Stomach (tissue), 9 donors: ENCODE data around the gene SYT5. TPM values are rescaled to one million over a fixed set of nuclear protein-coding genes. Genes with fewer than 3 reads are reported as not detected.

Source experiments
- DNase-seq, 2 donors: peaks; one replicate each; pipeline versions ENCODE4 v3.0.0 to v3.0.0-alpha.2; 2013 to 2019
- H3K27ac ChIP-seq, 5 donors: fragments of 200-600 bp in 4 of 5; sonication (generic) in 4 of 5; one replicate each; pipeline ENCODE4 v1.5.1; 2013 to 2019; ENCODE audit warnings: mild to moderate bottlenecking in 1 of 5, moderate library complexity in 1 of 5
- H3K27me3 ChIP-seq, 3 donors: fragments of 200-600 bp; sonication (generic); one replicate each; pipeline ENCODE4 v1.5.1; 2017 to 2019; ENCODE audit warnings: mixed run types in 1 of 3
- H3K36me3 ChIP-seq, 4 donors: fragments of 200-600 bp; sonication (generic); 1 replicate in 3 of 4; 2 replicates in 1 of 4; pipeline ENCODE4 v1.5.1; 2016 to 2019
- H3K4me1 ChIP-seq, 4 donors: fragments of 200-600 bp; sonication (generic); one replicate each; pipeline ENCODE4 v1.5.1; 2016 to 2019
- H3K4me3 ChIP-seq, 4 donors: fragments of 200-600 bp; sonication (generic) in 3 of 4; one replicate each; pipeline ENCODE4 v1.5.1; 2016 to 2019; ENCODE audit warnings: mild to moderate bottlenecking in 1 of 4
- H3K9me3 ChIP-seq, 4 donors: fragments of 200-600 bp; sonication (generic); one replicate each; pipeline ENCODE4 v1.5.1; 2016 to 2019
- EP300 ChIP-seq: sonication (generic); formaldehyde crosslinking; IDR thresholded peaks from one replicate; pipeline ENCODE4 v1.6.1; 2017; ENCODE audit warnings: antibody characterized with exemption
- POLR2A ChIP-seq, 4 donors: fragments of 450-650 bp; IDR thresholded peaks; one replicate each; pipeline ENCODE4 v1.6.1; 2016; ENCODE audit warnings: antibody characterized with exemption in 4 of 4, control low read depth in 2 of 4, mild to moderate bottlenecking in 1 of 4, moderate library complexity in 1 of 4
- POLR2AphosphoS5 ChIP-seq, 3 donors: sonication (generic); formaldehyde crosslinking; IDR thresholded peaks; one replicate each; pipeline ENCODE4 v1.6.1; 2016; ENCODE audit warnings: antibody characterized with exemption in 3 of 3
- WGBS, 5 donors: extraction: QIAGEN DNeasy Blood & Tissue Kit in 3 of 5; methylation state at CpG; one replicate each; pipeline versions ENCODE4 v1.1.5 to v1.1.7; 2013 to 2018; 5-methylcytosine and 5-hydroxymethylcytosine counted together
- intact Hi-C: fragments of 100-400 bp; cut with DNase I; formaldehyde crosslinking; loops from one replicate; pipeline ENCODE4 v1.15.1; 2023; ENCODE audit warnings: low total_unique reads
- polyA plus RNA-seq, 3 donors: library from polyadenylated mRNA; stranded (reverse); fragments of 200-250 nt; gene quantifications; one replicate each; pipeline ENCODE4 v1.2.3, GENCODE V29; 2013
- total RNA-seq, 5 donors: library from RNA; depleted of rRNA; stranded (reverse); fragments of >200 nt; gene quantifications; one replicate each; pipeline versions ENCODE4 v1.1.0 to v1.2.3, GENCODE V29; 2014 to 2016
- TF ChIP-seq, protein P1 (sequence below), 7 experiments: fragments of 450-650 bp in 4 of 7; fragments of 200-600 bp in 3 of 7; sonication (generic) in 3 of 7; IDR thresholded peaks; one replicate each; pipeline ENCODE4 v1.5.1; 2016 to 2019; ENCODE audit warnings: antibody characterized with exemption in 7 of 7, control low read depth in 2 of 7, mild to moderate bottlenecking in 1 of 7
- donor health status: healthy with polysubstance abuse.
- donor health status: Bipolar disorder and iron deficiency.
- donor health status: healthy.

The SYT5 gene
- total and polyA plus RNA-seq, 8 donors = 0.20 to 2.8 (median 1.8) TPM; not detected in 4

DNA sequence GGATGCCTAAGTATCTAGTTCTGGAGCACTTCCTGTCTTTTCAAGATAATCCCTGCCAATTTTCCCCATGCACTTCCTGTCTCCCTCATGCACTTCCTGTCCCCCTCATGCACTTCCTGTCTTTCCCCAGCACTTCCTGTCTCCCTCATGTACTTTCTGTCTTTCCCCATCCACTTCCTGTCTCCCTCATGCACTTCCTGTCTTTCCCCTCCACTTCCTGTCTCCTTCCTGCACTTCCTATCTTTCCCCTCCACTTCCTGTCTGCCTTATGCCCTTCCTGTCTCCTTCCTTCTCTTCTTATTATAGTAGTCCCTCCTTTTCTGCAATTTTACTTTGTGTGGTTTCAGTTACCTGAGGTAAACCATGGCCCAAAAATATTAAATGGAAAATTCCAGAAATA, 28.1 kb downstream of the SYT5 start:
- H3K36me3 ChIP-seq = no peaks in the 10 kb centered on the region
- H3K27me3 ChIP-seq = peaks cover 12 to 92% (median 51%) of the 10 kb centered on the region in 3 donors
- no peak overlapping the region for H3K4me3 ChIP-seq
- no peak overlapping the region for H3K27ac ChIP-seq
- intact Hi-C loops = no loop called here
- TF ChIP-seq POLR2A (IDR thresholded peaks at IDR 0.05) = no peak
- TF ChIP-seq EP300 = no peak
- no peak for TF ChIP-seq POLR2AphosphoS5 (IDR thresholded peaks at IDR 0.05)
- TF ChIP-seq, protein P1, sequence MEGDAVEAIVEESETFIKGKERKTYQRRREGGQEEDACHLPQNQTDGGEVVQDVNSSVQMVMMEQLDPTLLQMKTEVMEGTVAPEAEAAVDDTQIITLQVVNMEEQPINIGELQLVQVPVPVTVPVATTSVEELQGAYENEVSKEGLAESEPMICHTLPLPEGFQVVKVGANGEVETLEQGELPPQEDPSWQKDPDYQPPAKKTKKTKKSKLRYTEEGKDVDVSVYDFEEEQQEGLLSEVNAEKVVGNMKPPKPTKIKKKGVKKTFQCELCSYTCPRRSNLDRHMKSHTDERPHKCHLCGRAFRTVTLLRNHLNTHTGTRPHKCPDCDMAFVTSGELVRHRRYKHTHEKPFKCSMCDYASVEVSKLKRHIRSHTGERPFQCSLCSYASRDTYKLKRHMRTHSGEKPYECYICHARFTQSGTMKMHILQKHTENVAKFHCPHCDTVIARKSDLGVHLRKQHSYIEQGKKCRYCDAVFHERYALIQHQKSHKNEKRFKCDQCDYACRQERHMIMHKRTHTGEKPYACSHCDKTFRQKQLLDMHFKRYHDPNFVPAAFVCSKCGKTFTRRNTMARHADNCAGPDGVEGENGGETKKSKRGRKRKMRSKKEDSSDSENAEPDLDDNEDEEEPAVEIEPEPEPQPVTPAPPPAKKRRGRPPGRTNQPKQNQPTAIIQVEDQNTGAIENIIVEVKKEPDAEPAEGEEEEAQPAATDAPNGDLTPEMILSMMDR (IDR thresholded peaks at IDR 0.05) = no peak
- DNase-seq = no peak
- H3K4me1 ChIP-seq = peaks cover 0 to 14% (median 12%) of the 10 kb centered on the region in 4 donors
- no peaks in the 10 kb centered on the region for H3K9me3 ChIP-seq

DNA sequence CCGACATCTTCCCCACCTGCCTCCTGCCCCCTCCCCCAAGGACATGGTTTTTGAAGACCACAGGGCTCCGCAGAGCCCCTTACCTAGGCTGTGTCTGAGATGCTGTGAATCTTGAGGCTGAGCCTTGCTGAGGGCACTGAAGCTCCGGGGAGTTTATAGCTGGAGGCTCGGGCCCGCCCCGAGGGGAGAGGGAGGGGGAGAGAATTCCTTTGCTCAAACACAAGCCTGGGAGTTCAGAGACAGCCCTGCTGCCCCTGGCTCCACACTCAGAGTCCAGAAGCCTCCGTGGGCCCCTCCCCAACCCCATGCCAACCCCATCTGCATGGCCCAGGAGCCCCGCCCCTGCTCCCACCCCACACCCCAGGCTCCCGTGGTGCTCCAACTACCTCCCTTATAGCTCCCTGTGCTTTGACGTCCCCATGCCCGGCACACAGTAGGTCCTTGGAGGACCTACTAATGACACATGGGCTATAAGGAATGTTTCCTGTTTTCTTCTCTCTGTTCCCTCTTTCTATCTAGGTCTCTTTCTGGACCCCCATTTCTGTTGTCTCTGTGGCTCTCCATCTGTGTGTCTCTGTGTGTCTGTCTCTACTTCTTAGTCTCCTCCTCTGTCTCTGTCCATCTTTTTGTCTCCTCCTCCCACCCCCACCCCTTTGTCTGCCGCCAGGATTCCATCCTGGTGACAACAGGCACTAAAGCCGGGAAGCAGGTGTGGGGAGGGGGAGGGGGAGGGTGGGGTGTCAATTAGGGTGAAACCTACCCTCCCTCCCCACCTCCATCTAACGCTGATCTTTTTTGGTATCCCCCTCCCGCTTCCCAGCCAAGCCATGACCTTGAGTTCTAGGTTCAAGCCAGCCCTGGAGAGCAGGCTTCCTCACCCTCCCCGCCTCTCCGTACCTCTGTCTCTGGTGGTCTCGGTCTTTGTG, 30.7 kb downstream of the SYT5 start, which contains the start of gene TNNT1:
TSS of gene TNNT1 (minus strand) at position 129 of the 926 bp plus-strand sequence. CDS start 2,049 bp downstream, outside the sequence.
- H3K36me3 ChIP-seq = no peaks in the 10 kb centered on the region

DNA sequence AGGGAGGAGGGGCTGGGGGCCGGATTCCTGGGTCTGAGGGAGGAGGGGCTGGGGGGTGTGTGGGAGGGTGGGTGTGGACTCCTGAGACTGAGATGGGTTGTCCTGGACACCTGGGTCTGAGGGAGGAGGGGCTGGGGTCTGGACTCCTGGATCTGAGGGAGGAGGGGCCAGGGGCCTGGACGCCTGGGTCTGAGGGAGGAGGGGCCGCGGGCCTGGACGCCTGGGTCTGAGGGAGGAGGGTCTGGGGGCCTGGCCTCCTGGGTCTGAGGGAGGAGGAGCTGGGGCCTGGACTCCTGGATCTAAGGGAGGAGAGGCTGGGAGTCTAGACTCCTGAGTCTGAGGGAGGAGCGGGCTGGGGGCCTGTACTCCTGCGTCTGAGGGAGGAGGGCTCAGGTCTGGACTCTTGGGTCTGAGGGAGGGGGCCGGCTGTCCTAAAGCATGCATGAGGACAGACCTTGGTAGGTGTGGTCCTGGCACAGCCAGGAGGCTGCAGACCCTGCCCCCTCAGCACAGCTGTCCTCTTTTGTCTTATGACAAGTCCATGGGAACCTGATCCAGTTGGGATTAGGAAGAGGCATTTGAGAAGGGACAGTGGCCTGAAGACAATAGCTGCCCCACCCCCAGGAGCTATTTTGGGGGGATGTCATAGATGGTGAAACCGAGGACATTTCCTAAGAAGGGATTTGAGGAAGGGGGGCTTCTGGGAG, 32.4 kb downstream of the SYT5 start:
- DNase-seq = no peak
- peaks cover 21 to 94% (median 74%) of the 10 kb centered on the region in 3 donors for H3K27me3 ChIP-seq
- H3K9me3 ChIP-seq = no peaks in the 10 kb centered on the region
- no peaks in the 10 kb centered on the region for H3K36me3 ChIP-seq
- TF ChIP-seq EP300 (no peak), POLR2AphosphoS5 (IDR thresholded peaks at IDR 0.05) (no peak), POLR2A (IDR thresholded peaks at IDR 0.05) (no peak)
- TF ChIP-seq, protein P1 (IDR thresholded peaks at IDR 0.05) = no peak
- H3K4me1 ChIP-seq = peaks cover 0 to 18% (median 12%) of the 10 kb centered on the region in 4 donors
- no peak overlapping the region for H3K4me3 ChIP-seq
- H3K27ac ChIP-seq = no peak overlapping the region
- intact Hi-C loops = loop anchor here (10.0 kb wide), 1 partner anchor 347 kb away; no protein-coding TSS in a partner anchor
- WGBS, 5 donors = 19 to 35% (median 27%) methylated on average over 5 to 9 of the region's 9 CpGs

More for the DNA sequence above, 30.7 kb downstream of the SYT5 start, which contains the start of gene TNNT1:
- Histone ChIP-seq H3K9me3 (no peaks in the 10 kb centered on the region), H3K27me3 (peaks cover 19 to 92% (median 59%) of the 10 kb centered on the region in 3 donors), H3K4me3 (no peak within 1 kb of the TSS), H3K27ac (no peak within 1 kb of the TSS), H3K4me1 (peaks cover 0 to 18% (median 12%) of the 10 kb centered on the region in 4 donors)
- WGBS, 5 donors = 12 to 21% (median 13%) methylated on average over 17 to 18 of the region's 18 CpGs
- intact Hi-C loops = loop anchor here (10.0 kb wide), 1 partner anchor 345 kb away; no protein-coding TSS in a partner anchor
- DNase-seq = no peak
- no peak for TF ChIP-seq EP300
- no peak for TF ChIP-seq POLR2A (IDR thresholded peaks at IDR 0.05)
- no peak for TF ChIP-seq POLR2AphosphoS5 (IDR thresholded peaks at IDR 0.05)
- TF ChIP-seq, protein P1 (IDR thresholded peaks at IDR 0.05) = no peak

DNA sequence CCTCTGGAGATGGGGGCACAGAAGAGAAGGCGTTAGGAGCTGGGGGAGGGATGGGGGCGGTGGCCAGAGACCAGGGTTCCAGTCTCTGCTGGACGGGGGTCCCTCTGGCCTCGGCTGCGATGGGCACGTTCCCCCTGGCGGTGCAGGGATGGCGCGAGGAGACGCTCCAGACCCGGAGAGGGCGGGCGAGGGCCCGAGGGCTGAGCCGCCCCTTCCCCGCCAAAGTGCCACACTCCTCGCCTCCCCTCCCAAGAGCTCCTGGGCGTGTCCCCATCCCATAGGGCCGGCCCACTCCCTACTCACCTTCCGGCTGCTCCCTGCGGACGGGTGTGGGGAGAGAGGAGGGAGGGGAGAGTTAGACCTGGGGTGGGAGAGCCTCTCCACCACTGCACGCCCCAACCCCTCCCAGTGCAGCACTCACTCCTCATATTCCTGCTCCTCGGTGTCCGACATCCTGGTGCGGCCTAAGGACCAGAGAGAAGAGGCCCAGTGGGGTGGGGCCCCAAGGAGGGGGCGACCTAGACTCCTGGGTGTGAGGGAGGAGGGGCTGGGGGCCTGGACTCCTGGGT, 33.3 kb downstream of the SYT5 start:
- intact Hi-C loops = loop anchor here (10.0 kb wide), 1 partner anchor 348 kb away; no protein-coding TSS in a partner anchor
- no peaks in the 10 kb centered on the region for H3K9me3 ChIP-seq
- H3K27me3 ChIP-seq = peaks cover 26 to 100% (median 83%) of the 10 kb centered on the region in 3 donors
- DNase-seq = peak in 1 of 2 donors; percentile 68
- WGBS, 5 donors = 0 to 4% (median 2%) methylated on average over 8 to 27 of the region's 27 CpGs
- peaks cover under 1 to 20% (median 14%) of the 10 kb centered on the region in 4 donors for H3K4me1 ChIP-seq
- no peaks in the 10 kb centered on the region for H3K36me3 ChIP-seq
- TF ChIP-seq, protein P1 (IDR thresholded peaks at IDR 0.05) = no peak
- TF ChIP-seq EP300 = no peak
- TF ChIP-seq POLR2AphosphoS5 (IDR thresholded peaks at IDR 0.05) = no peak
- TF ChIP-seq POLR2A (IDR thresholded peaks at IDR 0.05) = no peak
- H3K27ac ChIP-seq = no peak overlapping the region
- H3K4me3 ChIP-seq = peak overlapping the region in 1 of 4 donors; percentile 23
